ENCODE results near the gene IL12A. TPM values are rescaled to one million over a fixed set of nuclear protein-coding genes. Genes with fewer than 3 reads are reported as not detected.

The IL12A gene
- total and polyA plus RNA-seq, 10 of the 15 experiments (the other 5 are each of a cell fraction or from before 2014, with no cell fraction given), result 0.50 to 10.9 (median 3.5) TPM

DNA sequence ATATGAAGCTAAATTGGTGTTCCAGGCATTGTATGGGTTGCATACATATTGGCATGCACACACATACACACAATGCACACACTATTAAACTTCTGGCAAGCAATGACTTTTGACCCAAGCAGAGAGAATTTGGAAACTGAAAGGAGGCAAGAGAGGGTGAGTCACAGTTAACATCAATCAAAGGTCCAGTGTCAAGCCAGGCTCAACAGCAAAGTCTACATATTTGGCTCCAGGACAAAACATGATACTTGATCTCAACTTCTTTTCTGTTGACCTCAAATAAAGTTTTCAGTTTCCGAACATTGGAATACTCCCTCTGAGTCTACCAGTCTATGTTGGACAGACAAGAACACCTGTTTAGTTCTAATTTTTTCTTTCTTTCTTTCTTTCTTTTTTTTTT lies 28.3 kb downstream of the IL12A start:
- Histone ChIP-seq H3K9ac (ENCODE audit: control insufficient read depth, insufficient read depth, low read length) (no peak overlapping the region), H3K4me1 (ENCODE audit: control insufficient read depth, insufficient read depth, low read length) (peaks cover 17% of the 10 kb centered on the region), H4K20me1 (ENCODE audit: control insufficient read depth, insufficient read depth) (no peaks in the 10 kb centered on the region), H2AFZ (ENCODE audit: control insufficient read depth, low read depth, low read length) (no peak overlapping the region), H3K27ac (ENCODE audit: control insufficient read depth, insufficient read depth) (no peak overlapping the region), H3K27me3 (replicated peaks in 1 of 2; ENCODE audit: control insufficient read depth in 2 of 2, insufficient read depth in 2 of 2, low read length in 1 of 2) (no peaks in the 10 kb centered on the region), H3K79me2 (ENCODE audit: control insufficient read depth, insufficient read depth, low read length) (no peaks in the 10 kb centered on the region), H3K9me3 (replicated peaks; ENCODE audit: control insufficient read depth, insufficient read depth, low read length) (no peaks in the 10 kb centered on the region), H3K4me2 (ENCODE audit: control insufficient read depth, insufficient read depth) (no peak overlapping the region), H3K36me3 (ENCODE audit: control insufficient read depth in 2 of 2, insufficient read depth in 2 of 2, low read length in 1 of 2) (no peaks in the 10 kb centered on the region), H3K4me3 (no peak overlapping the region)
- no TSS peak for BruUV-seq (replicated peaks)
- TF ChIP-seq, protein P1, sequence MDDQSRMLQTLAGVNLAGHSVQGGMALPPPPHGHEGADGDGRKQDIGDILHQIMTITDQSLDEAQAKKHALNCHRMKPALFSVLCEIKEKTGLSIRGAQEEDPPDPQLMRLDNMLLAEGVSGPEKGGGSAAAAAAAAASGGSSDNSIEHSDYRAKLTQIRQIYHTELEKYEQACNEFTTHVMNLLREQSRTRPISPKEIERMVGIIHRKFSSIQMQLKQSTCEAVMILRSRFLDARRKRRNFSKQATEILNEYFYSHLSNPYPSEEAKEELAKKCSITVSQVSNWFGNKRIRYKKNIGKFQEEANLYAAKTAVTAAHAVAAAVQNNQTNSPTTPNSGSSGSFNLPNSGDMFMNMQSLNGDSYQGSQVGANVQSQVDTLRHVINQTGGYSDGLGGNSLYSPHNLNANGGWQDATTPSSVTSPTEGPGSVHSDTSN (IDR thresholded peaks at IDR 0.05; ENCODE audit: insufficient replicate concordance, low read depth, low read length), result peak; percentile 17
- TF ChIP-seq ZNF622 (IDR thresholded peaks at IDR 0.05), result no peak
- TF ChIP-seq, protein P2, sequence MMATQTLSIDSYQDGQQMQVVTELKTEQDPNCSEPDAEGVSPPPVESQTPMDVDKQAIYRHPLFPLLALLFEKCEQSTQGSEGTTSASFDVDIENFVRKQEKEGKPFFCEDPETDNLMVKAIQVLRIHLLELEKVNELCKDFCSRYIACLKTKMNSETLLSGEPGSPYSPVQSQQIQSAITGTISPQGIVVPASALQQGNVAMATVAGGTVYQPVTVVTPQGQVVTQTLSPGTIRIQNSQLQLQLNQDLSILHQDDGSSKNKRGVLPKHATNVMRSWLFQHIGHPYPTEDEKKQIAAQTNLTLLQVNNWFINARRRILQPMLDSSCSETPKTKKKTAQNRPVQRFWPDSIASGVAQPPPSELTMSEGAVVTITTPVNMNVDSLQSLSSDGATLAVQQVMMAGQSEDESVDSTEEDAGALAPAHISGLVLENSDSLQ (IDR thresholded peaks at IDR 0.05), result peak; percentile 46
- WGBS (ENCODE audit: insufficient coverage, insufficient replicate concordance, low lambda C conversion rate, missing lambda C conversion rate), result 100% methylated on average over 1 of the region's 1 CpG
- in situ Hi-C loops (cut with MboI) (no loop called here), intact Hi-C loops (cut with micrococcal nuclease; ENCODE audit: unreplicated experiment) (no loop called here)
- ChIA-PET POLR2A (no interaction called here), RAD21 (ENCODE audit: unreplicated experiment) (no interaction called here), CTCF (interaction anchor here (0.7 to 2.7 kb wide), 3 partner anchors 11 to 30 kb away, joined by 3 to 8 read pairs (median 3); no protein-coding TSS in a partner anchor), SMC1A (ENCODE audit: uncharacterized antibody, unreplicated experiment) (interaction anchor here (0.7 to 1.7 kb wide), 3 partner anchors 11 to 133 kb away, joined by 3 to 6 read pairs (median 3); no protein-coding TSS in a partner anchor)
- FAIRE-seq (no peak), DNase-seq (ENCODE audit: low read depth, low spot score) (no peak), ATAC-seq (peak; percentile 25)

DNA sequence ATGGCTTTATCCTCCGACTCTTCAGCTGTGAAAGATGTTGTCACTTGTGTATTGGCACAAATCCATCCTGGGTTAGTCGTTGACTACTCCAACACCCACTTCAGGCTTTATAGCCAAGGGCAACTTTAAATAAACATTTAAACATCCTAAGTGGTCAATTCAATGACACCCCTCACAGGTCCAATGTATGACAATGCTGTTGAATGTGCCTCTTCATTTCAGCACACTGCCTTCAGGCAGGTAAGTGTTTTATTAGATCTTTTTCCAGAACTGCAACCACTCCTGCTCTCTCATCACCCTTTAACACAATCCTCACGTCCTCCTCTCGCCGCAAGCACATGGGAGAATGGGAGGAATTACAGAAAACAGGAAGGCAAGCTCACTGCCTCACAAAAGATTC lies 30.3 kb downstream of the IL12A start:
- Histone ChIP-seq H3K4me1 (ENCODE audit: control insufficient read depth, insufficient read depth, low read length) (peaks cover 2% of the 10 kb centered on the region; the same call in 1 of the 2 replicates), H2AFZ (ENCODE audit: control insufficient read depth, low read depth, low read length) (no peak overlapping the region), H3K79me2 (ENCODE audit: control insufficient read depth, insufficient read depth, low read length) (no peaks in the 10 kb centered on the region), H3K36me3 (ENCODE audit: control insufficient read depth in 2 of 2, insufficient read depth in 2 of 2, low read length in 1 of 2) (no peaks in the 10 kb centered on the region), H3K4me3 (no peak overlapping the region), H3K27me3 (replicated peaks in 1 of 2; ENCODE audit: control insufficient read depth in 2 of 2, insufficient read depth in 2 of 2, low read length in 1 of 2) (no peaks in the 10 kb centered on the region), H3K4me2 (ENCODE audit: control insufficient read depth, insufficient read depth) (no peak overlapping the region), H3K27ac (ENCODE audit: control insufficient read depth, insufficient read depth) (no peak overlapping the region), H3K9ac (ENCODE audit: control insufficient read depth, insufficient read depth, low read length) (no peak overlapping the region), H3K9me3 (replicated peaks; ENCODE audit: control insufficient read depth, insufficient read depth, low read length) (no peaks in the 10 kb centered on the region), H4K20me1 (ENCODE audit: control insufficient read depth, insufficient read depth) (no peaks in the 10 kb centered on the region)
- no peak for TF ChIP-seq MEF2A (IDR thresholded peaks at IDR 0.05; ENCODE audit: insufficient read depth, low read depth, low read length)
- TF ChIP-seq ZZZ3 (IDR thresholded peaks at IDR 0.05; ENCODE audit: control insufficient read depth, insufficient read length, low read depth), result no peak
- no peak for TF ChIP-seq ZNF622 (IDR thresholded peaks at IDR 0.05)
- TF ChIP-seq EP300 (IDR thresholded peaks at IDR 0.05; ENCODE audit: borderline replicate concordance in 1 of 2, control insufficient read depth in 1 of 2, low read depth in 2 of 2, low read length in 2 of 2), result no peak
- no peak for TF ChIP-seq SIX5 (IDR thresholded peaks at IDR 0.05; ENCODE audit: low read depth, low read length, severe bottlenecking)
- TF ChIP-seq, protein P3, sequence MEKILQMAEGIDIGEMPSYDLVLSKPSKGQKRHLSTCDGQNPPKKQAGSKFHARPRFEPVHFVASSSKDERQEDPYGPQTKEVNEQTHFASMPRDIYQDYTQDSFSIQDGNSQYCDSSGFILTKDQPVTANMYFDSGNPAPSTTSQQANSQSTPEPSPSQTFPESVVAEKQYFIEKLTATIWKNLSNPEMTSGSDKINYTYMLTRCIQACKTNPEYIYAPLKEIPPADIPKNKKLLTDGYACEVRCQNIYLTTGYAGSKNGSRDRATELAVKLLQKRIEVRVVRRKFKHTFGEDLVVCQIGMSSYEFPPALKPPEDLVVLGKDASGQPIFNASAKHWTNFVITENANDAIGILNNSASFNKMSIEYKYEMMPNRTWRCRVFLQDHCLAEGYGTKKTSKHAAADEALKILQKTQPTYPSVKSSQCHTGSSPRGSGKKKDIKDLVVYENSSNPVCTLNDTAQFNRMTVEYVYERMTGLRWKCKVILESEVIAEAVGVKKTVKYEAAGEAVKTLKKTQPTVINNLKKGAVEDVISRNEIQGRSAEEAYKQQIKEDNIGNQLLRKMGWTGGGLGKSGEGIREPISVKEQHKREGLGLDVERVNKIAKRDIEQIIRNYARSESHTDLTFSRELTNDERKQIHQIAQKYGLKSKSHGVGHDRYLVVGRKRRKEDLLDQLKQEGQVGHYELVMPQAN (conservative IDR thresholded peaks at IDR 0.05), result no peak
- no peak for TF ChIP-seq ASH2L (IDR thresholded peaks at IDR 0.05; ENCODE audit: borderline replicate concordance, low read depth)
- TF ChIP-seq SUPT20H (IDR thresholded peaks at IDR 0.05; ENCODE audit: borderline replicate concordance, control insufficient read depth, low read depth, low read length), result no peak
- TF ChIP-seq SIN3A (IDR thresholded peaks at IDR 0.05; ENCODE audit: low read depth, low read length), result no peak
- no peak for TF ChIP-seq NFYA (IDR thresholded peaks at IDR 0.05; ENCODE audit: borderline replicate concordance, low read depth, low read length)
- no peak for TF ChIP-seq SPI1 (IDR thresholded peaks at IDR 0.05; ENCODE audit: borderline replicate concordance, insufficient read depth, low read depth, low read length)
- in situ Hi-C loops (cut with MboI) (no loop called here), intact Hi-C loops (cut with micrococcal nuclease; ENCODE audit: unreplicated experiment) (no loop called here)
- no TSS peak for BruUV-seq (replicated peaks)
- POLR2A ChIA-PET, result no interaction called here
- 81% methylated on average over 5 of the region's 5 CpGs for WGBS (ENCODE audit: insufficient coverage, insufficient replicate concordance, low lambda C conversion rate, missing lambda C conversion rate)
- FAIRE-seq (no peak), DNase-seq (ENCODE audit: low read depth, low spot score) (no peak), ATAC-seq (no peak)
- SMC1A ChIA-PET (ENCODE audit: uncharacterized antibody, unreplicated experiment), result no interaction called here
- RAD21 ChIA-PET (ENCODE audit: unreplicated experiment), result no interaction called here
- CTCF ChIA-PET, result no interaction called here
